ENCODE results near the gene NOXO1.

DNA sequence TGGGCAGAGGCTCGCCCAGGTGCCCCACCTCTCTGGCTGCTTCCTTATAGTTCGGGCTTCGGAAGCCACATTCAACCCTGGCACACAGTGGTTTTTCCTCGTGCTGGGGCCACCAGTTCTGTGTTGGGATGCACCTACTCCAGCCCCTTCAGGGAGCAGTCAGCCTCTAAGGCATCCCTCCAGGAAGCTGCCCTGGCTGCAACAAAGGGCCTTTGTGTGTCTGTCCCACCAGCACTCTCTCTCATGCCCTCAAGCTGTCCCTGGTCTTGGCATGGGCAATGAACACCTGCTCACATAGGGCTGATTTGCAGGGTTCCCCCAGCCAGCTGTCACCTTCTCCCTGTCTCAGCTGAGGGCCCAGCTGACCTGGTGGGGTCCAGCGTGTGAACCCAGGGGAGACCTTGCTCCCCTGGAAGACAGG lies 754 bp upstream of the NOXO1 start:
- TF ChIP-seq CTCF (IDR thresholded peaks at IDR 0.05 in 2 of 3, conservative IDR thresholded peaks at IDR 0.05 in 1 of 3; ENCODE audit: control insufficient read depth in 2 of 3, extremely low read depth in 1 of 3, insufficient read depth in 1 of 3, low read depth in 3 of 3, low read length in 3 of 3) (no peak), STAT1 (conservative IDR thresholded peaks at IDR 0.05) (no peak), RFX5 (IDR thresholded peaks at IDR 0.05; ENCODE audit: low read depth, low read length) (no peak), EZH2 (IDR thresholded peaks at IDR 0.05; ENCODE audit: borderline replicate concordance, control insufficient read depth, low read depth, low read length) (no peak), BCLAF1 (IDR thresholded peaks at IDR 0.05) (no peak), CHD4 (IDR thresholded peaks at IDR 0.05) (no peak), FOS (IDR thresholded peaks at IDR 0.05; ENCODE audit: borderline replicate concordance, extremely low read depth, insufficient read length) (no peak), HDAC2 (IDR thresholded peaks at IDR 0.05) (no peak)
- TF ChIP-seq, protein P1, sequence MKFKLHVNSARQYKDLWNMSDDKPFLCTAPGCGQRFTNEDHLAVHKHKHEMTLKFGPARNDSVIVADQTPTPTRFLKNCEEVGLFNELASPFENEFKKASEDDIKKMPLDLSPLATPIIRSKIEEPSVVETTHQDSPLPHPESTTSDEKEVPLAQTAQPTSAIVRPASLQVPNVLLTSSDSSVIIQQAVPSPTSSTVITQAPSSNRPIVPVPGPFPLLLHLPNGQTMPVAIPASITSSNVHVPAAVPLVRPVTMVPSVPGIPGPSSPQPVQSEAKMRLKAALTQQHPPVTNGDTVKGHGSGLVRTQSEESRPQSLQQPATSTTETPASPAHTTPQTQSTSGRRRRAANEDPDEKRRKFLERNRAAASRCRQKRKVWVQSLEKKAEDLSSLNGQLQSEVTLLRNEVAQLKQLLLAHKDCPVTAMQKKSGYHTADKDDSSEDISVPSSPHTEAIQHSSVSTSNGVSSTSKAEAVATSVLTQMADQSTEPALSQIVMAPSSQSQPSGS (IDR thresholded peaks at IDR 0.05; ENCODE audit: low read length), result no peak
- TF ChIP-seq, protein P2, sequence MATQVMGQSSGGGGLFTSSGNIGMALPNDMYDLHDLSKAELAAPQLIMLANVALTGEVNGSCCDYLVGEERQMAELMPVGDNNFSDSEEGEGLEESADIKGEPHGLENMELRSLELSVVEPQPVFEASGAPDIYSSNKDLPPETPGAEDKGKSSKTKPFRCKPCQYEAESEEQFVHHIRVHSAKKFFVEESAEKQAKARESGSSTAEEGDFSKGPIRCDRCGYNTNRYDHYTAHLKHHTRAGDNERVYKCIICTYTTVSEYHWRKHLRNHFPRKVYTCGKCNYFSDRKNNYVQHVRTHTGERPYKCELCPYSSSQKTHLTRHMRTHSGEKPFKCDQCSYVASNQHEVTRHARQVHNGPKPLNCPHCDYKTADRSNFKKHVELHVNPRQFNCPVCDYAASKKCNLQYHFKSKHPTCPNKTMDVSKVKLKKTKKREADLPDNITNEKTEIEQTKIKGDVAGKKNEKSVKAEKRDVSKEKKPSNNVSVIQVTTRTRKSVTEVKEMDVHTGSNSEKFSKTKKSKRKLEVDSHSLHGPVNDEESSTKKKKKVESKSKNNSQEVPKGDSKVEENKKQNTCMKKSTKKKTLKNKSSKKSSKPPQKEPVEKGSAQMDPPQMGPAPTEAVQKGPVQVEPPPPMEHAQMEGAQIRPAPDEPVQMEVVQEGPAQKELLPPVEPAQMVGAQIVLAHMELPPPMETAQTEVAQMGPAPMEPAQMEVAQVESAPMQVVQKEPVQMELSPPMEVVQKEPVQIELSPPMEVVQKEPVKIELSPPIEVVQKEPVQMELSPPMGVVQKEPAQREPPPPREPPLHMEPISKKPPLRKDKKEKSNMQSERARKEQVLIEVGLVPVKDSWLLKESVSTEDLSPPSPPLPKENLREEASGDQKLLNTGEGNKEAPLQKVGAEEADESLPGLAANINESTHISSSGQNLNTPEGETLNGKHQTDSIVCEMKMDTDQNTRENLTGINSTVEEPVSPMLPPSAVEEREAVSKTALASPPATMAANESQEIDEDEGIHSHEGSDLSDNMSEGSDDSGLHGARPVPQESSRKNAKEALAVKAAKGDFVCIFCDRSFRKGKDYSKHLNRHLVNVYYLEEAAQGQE (IDR thresholded peaks at IDR 0.05; ENCODE audit: low read depth, low read length), result no peak

Measured in GM12878 (cell line).